Stimulated activated CD8-positive, alpha-beta memory T cell treated with anti-CD3 and anti-CD28 coated beads, Interleukin-4, amount 100 ng/mL, for 4 hours (primary cell): Measurements from ENCODE around the gene PHLPP2.
"Not testable (repeated sequence)": the region's sequence is repeated elsewhere in the genome, so short reads cannot be mapped to it uniquely, and the experiment has no call there.

ENCODE experiments used
- DNase-seq, 2 donors: peaks; one replicate each; pipeline ENCODE4 v3.0.0-alpha.2; 2020; ENCODE audit warnings: low read depth in 2 of 2, low spot score in 1 of 2

Gene PHLPP2

DNA sequence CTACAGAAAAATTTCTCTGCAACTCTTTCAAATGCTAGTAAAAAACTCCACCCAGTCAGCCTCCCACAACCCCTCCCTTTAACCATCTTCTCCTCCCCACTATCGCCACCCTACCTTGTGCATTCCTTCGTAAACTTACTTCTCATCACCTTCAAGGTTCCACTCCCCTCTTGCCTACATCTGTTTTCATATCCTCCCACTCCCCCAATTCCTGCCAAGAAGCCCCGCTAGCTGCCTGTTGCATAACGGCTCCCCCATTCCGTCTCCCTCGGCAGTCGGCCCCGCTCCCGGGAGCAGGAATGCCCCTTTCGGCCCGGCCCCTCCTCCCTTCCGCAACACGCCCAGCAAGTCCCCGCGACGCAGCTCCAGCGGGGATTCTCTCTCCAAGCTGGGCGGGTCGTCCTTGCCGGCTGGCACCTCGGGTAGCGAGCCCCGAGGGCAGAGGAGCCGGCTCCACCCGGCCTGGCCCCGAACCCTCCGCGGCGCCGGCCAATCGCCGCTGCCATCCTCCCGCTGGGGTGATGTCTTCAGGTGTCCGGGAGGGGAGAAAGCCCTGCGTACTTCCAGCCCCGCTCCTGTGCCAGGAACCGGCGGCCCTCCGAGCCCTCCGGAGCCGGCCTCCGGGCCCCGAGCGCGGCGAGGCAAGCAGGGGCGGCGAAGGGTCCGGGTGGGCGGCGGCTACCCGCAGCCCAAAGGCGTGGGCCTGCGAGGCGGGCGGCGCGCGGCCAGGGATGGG, 1.5 kb downstream of the PHLPP2 start:
- peak in 1 of 2 donors; percentile 30 for DNase-seq

DNA sequence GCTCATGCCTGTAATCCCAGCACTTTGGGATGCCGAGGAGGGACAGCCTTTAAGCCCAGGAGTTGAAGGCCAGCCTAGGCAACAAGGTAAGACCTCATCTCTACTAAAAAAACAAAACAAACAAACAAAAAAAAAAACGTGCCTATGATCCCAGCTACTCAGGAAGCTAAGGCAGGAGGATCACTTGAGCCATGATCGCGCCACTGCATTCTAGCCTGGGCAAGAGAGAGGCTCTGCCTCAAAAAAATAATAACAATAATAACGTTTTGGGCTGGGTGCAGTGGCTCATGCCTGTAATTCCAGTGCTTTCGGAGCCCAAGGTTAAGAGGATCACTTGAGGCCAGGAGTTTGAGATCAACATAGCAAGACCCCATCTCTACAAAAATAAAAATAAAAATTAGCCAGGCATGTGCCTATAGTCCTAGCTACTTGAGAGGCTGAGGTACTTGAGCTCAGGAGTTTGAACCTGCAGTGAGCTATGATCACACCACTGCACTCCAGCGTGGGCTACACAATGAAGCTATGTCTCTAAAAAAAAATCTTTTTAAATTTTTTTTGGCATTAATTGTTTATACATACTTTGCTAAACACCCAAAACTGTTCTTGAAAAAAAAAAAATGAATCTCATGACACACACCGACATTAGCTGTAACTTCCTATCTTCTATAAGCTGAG, 3.3 kb downstream of the PHLPP2 start:
- DNase-seq = no peak

DNA sequence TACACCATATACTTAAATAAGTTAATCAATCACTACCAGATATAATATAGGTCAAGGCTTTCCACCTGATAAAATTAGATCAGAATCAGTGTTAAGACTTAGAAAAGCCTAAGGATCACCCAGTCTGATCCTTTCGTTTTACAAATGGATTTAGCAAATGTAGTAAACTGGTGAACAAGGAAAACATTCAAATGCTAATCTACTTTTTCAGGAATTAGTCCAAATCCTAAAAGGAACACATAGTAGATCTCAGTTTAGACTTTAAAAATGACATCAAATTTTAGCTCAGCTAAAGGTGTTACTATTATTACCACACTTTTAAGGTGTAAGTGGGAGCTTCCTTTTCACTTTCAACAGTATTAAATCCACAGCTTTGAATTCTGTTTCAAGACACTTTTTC, 12.0 kb downstream of the PHLPP2 start:
- no peak for DNase-seq

DNA sequence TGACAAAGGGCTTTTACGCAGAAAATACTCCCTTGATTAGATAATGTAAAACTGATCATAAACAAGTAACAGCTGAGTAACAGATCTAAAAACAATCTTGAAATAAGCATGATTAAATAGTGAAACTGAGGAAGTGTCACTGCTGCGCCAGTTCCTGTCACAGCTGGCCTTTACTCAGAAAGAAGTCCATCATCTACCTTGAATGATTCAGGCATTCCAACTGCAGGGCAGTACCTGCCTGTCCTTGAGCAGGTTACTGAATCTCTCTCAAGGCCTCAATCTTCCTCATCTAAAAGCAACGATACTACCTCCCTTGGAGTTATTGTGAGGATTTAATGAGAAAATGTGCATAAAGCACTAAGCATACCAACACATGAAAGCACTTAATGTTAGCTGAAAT, 12.7 kb downstream of the PHLPP2 start:
- DNase-seq = no peak

DNA sequence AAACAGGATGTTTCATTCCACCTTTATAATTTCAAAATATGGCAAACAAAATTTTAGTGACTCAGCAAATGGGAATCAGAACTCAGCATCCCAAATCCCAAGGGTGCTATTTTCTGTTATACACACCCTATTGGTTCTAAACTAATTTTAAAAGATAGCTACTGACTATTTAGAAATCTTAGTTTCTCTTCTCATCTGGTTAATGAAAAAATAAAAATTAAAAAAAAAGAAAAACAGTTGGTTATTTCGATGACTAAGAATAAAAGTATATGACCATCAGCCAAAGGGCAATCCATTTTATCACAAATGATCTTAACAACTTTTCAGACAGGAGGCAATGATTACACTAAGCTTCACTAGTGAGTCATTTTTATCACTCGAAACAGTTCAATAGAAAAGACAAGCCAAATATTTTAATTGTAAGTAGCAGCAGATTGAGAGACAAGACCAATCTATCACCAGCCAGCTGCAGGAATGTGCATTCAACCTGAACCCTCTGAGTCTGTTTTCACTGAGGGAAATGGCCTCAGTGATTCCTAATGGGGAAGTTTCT, 15.2 kb downstream of the PHLPP2 start:
- no peak for DNase-seq

DNA sequence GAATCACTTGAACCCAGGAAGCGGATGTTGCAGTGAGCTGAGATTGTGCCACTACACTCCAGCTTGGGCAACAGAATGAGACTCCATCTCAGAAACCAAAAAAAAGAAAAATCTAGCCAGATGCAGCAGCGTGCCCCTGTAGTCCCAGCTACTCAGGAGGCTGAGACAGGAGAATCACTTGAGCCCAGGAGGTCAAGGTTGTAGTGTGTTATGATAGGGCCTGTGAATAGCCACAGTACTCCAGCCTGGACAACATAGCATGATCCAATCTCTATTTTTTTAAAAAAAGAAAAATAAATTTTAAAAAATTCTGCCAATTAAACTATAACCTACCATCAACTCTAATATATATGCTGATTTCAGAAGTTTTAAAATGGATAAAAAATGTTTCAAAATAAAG, 15.8 kb downstream of the PHLPP2 start:
- DNase-seq = no peak

DNA sequence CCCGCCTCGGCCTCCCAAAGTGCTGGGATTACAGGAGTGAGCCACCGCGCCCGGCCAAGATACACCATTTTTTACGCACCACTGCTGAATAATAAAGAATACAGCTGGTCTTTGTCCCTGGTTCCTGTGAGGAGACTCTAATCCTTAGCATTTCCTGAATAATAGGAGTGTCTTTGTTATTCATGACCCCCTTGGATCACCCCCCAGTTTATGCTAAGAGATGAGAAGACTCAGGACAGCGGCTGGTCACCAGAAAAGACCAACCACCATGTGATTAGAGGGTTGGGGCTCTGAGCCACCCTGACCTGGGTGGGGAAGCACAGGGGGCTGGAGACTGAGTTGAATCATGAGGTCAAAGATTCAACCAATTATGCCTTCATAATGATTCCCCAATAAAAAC, 17.3 kb downstream of the PHLPP2 start:
- DNase-seq = no peak

DNA sequence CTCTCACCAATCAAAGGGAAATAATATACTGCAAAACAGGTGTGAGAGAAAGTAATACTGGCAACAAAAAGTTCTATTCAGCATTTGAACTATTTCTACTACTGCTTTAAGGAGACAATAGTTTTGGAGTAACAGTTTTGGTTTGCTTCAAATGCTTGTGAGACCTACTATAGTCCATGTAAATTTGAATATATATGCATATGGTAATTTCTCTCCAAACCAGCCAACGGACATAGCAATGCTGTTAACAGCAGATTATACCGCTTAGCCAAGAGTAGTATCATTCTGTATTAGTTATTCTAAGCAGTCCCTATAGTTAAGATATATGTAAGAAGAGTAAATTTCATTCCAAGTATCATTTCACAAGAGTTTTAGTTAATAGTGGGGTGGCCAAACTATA, 18.5 kb downstream of the PHLPP2 start:
- no peak for DNase-seq

DNA sequence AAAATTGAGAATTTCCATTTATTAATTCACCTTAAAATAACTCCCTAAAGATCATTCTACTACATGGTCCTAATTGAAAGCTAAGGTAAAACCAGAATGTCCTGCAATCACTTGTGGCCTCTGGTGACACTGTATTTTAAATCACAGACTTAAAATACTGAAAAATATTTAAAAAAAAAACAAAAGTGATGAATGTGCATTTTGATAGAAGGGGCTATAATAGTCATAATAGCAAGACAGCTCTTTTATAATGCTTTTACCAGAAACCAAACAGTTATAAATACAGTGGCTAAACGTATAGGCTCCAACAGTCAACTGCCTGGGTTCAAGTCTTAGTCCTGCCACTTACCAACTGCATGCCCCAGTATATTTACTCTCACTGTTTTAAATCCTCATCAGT, 21.2 kb downstream of the PHLPP2 start:
- DNase-seq = no peak

DNA sequence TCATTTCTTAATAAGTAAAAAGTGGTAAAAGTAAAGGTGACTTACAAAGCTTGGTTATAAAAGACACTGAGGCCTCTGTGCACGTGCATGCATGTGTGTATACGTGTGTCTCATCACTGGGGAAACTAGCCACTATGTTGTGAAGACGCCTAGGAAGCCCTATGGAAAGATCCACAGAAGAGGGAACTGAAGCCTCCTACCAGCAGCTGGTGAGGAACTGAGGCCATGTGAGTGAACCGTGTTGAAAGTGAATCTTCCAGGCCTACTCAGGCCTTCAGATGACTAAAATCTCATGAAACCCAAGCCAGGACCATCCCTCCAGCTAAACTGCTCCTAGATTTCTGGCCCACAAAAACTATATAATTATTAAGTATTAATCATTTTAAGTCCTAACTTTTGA, 23.7 kb downstream of the PHLPP2 start:
- DNase-seq = no peak

DNA sequence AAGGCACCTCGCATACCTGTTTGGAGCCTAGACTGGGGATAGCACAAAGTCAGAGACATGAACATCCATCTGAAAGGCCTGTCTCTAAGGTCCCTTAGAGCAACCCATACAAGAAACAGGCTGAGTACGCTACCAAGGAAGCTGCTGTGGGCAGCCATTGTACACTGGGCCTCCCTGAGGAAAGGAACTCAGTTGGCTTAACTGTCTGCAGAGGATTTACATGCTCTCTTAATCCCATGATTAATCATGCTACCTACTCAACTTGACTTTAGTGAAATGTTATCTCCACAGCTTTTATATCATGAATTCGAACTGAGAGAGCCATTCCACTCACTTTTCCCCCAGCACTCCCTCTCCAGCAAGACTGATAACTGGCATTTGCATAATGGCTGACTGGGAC, 26.0 kb downstream of the PHLPP2 start:
- no peak for DNase-seq

DNA sequence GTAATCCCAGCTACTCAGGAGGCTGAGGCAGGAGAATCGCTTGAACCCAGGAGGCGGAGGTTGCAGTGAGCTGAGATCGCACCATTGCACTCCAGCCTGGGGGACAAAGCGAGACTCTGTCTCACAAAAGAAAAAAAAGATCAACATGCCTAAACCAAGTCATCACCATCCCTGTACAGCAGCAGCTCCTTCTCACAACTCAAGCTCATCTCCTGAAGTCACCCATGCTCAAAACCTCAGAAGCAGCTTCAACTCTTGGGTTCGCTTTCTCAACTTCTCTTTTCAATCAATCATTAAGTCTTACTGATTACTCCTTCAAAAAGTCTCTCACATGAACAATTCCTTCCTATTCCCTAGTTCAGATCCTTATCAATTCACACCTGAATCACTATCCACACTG, 31.3 kb downstream of the PHLPP2 start:
- no peak for DNase-seq

DNA sequence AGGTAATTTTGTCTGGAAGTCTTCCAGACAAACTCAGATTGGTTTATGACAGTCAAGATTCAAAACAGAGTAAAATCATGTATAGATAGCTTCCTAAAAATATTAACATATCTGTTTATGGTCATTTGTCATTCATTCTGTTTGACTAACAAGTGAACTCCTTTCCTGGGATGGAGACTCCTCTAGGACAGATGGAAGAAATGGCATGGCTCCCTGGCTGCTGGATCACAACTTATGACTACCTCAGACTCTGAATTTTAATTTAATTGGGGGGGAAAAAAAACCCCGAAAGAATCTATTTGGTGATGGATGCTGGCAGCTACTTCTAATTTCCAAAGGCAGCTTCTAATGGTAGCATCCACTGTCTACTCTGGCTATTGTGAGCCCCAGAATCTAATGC, 34.6 kb downstream of the PHLPP2 start:
- DNase-seq = no peak

DNA sequence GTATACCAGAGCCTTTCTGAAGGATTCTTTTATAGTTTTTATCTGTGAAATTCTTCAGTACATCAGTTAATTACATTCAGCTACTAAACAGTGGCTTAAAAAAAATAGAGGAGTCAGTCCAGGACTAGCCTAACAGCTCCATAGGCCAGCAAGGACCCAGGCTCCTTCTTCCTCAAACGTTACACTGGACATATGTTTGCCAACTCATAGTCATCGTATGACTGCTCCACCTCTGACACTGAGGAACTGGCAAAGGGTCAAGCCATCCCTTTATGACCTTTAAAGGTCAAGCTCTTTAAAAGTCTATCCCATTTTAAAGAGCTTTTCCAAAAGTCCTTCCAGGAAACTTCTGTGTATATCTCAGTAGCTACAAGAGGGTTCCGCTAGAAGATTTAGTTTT, 36.6 kb downstream of the PHLPP2 start:
- no peak for DNase-seq

DNA sequence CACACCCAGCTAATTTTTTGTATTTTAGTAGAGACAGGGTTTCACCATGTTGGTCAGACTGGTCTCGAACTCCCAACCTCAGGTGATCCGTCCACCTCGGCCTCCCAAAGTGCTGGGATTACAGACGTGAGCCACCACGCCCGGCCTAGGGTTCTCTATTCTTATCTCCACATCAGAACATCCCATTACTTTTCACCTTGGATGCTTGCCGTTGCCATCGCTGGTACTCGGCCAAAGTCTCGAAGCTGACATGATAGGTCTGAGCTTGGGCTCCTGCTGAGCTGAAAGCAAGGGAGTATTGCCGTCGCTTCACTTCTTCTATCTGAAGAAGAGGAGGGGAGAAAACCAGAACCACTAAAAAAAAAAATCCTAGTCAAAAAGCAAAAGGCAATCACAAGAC, 40.2 kb downstream of the PHLPP2 start:
- DNase-seq = not testable (repeated sequence)

DNA sequence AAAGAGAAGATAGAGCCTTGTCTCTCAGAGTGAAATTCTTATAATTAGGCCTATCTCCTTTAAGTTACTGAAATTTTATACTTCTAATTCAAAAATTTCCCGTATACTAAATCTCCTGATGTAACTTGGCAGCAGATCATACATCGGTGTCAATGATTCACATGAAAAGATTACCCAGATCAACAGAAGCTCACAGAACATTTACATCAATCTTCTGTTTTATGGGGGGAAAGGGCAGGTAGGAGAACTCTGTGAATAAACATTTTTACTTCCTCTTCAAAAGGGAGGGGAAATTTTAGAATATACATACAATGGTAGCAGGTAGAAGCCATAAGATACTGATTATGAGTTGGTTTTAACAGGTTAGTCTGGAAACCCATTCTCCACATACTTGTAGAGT, 43.1 kb downstream of the PHLPP2 start:
- no peak for DNase-seq

DNA sequence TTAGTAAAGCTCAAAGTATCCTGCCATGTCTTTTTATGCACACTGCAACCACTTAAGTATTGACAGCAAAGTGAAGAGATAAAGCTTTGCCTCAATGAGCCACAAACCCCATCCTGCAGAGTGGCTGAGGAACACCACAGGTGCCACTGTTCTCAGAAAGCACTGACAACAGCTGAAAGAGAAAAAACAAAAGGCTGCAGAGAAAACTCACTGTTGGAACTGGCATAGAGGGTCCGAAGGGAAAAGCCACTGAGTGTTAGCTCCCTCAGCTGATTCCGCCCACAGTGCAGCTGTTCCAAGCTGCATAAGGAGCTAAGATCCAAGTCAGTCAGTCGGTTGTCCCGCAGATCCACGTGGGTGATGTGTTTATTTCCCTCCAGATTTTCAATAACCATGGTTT, 48.3 kb downstream of the PHLPP2 start:
- no peak for DNase-seq

DNA sequence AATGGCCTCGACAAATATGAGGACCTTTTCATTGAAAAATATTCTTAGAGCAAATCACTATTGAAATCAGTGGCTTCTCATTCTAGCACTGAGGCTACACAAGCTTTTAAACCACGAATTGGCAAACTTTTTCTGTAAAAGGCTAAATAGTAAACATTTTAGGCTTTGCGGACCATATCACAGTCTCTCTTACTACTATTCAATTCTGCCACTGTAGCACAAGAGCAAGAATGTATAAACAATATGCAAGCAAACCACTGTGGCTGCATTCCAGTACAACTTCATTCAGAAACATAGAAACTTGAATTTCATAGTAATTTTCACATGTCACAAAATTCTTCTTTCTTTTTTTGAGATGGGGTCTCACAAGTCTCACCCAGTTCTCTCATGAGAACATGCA, 49.1 kb downstream of the PHLPP2 start:
- no peak for DNase-seq

DNA sequence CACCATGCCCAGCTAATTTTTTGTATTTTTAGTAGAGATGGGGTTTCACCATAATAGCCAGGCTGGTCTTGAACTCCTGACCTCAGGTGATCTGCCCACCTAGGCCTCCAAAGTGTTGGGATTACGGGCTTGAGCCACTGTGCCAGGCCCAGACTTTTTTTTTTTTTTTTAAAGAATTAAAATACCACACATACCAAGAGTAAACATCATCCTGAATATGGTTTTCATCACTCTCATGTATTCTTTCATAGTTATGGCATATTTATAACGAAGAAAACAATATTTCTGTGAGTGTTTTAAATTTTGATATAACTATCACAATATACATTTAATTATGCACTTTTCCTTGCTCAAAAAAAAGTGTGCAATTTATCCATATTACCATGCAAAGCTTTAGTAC, 50.3 kb downstream of the PHLPP2 start:
- no peak for DNase-seq

DNA sequence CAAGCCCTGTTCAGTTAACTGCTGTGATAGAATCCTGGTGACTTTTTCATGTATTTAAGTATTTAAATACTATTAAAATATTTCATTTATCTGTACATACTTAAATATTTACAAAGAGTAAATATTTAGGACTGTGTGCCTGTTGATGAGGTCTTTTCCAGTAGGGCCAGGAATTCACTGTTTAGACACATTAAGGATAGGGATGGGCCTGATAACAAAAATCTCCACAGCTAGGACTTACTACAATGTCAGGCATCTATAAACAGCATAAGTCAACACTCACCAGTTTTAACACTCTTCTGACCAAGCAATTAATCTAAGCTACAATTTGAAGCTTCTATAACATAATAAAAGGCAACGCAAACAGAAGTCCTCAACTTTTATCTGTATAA, 50.9 kb downstream of the PHLPP2 start:
- DNase-seq = no peak

DNA sequence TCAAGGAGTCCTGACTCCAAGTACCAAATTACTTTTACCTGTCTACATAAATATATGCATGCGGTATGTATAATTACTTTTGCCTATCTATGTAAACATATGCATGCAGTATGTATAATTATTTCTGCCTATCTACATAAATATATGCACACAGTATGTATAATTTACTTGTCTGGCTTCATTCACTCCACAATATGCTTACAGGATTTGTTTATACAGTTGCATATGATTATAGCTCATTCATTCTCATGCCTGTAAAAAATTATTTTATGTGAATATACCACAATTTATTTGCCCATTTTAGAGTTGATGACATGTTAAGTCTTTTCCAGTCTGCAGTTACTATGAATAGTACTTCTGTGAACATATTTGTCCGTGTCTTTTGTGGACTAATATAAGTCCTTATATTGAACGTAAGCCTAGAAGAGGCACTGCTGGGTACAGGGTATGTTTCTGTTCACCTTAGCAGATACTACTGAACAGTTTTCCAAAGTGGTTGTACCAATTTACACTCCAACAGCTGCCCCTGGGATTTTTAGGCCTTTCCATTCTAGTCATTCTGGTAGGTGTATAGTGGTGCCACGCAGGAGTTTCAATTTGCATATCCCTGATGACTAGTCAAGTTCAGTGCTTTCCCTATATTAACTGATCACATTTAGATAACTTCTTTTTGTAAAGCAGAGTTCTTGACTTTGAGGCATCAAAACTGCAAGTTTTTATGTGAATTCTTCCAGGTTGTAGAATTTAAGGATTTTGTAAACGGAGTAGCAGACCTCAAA, 51.5 kb downstream of the PHLPP2 start:
- no peak for DNase-seq

DNA sequence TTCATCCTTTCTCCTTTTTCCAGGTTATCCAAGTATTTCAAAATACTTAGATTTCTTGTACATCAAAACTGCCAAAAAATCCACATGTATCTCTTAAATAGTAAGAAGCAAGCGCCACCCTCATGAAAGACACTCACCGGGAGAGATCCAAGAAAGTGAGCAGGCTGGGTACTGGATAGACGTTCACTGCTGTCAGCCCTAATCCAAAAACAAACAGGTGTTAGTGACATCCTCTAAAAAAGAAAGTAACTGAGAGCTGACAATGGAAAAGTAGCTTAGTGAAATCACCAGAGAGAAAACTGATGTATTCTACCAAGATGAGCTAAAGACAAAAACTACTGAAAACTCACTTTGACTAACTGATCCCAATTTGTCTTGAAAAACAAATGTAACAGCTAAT, 52.4 kb downstream of the PHLPP2 start:
- DNase-seq = no peak
